ENCODE measurements around the gene EDC3. TPM values are rescaled to one million over a fixed set of nuclear protein-coding genes. Genes with fewer than 3 reads are reported as not detected.

The EDC3 gene
- total RNA-seq, 1 experiment from 2014 or later = 22.1 TPM

GRCh38 chr15:74589826-74590225 lies 106.0 kb downstream of the EDC3 start:
- H3K27me3 ChIP-seq = no peaks in the 10 kb centered on the region
- DNase-seq = no peak
- H3K36me3 ChIP-seq = peaks cover 14% of the 10 kb centered on the region
- no peaks in the 10 kb centered on the region for H3K9me3 ChIP-seq
- no peak overlapping the region for H3K4me3 ChIP-seq

DNA sequence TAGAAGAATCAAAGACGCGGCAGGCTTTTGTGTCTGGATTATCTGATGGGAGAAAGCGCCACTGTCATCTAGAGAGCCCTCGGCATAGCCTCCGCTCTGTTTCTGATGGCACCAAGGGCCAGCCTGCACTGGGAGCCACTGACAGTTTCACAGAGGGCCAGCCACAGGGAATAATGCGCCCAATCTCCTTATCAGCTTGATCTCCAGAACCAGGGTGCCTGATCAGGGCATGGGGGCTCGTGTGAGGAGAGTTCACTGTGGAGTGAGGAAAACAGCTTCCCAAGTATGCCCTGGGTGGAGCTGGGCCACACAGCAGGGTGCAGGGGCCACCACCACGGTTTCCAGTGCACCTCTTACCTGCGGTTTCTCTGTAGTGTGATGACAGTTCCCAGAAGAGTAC lies 110.0 kb downstream of the EDC3 start:
- DNase-seq = no peak
- no peaks in the 10 kb centered on the region for H3K27me3 ChIP-seq
- no peaks in the 10 kb centered on the region for H3K9me3 ChIP-seq
- peaks cover 17% of the 10 kb centered on the region for H3K36me3 ChIP-seq
- no peak overlapping the region for H3K4me3 ChIP-seq

DNA sequence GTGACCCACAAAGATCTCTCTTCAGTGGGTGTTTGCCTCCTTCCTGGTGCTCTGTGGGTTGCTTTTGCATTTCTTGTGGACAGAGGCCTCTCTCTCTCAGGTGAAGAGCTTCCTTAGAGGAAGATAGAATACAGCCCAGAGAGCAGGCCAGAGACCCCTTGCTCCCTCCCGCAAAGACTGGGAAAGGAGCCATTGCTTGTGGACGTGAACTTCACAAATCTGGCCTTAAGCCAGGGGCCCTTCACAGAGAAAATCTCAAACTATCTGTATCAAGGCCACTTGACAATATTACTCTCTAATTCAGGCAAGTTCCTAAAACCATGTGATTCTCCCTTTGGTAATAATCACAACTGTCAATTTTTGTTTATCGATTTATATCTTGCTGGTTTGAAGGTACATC lies 110.6 kb downstream of the EDC3 start:
- DNase-seq = no peak

GRCh38 chr15:74584779-74585178 lies 111.0 kb downstream of the EDC3 start:
- Histone ChIP-seq H3K4me3 (no peak overlapping the region), H3K9me3 (no peaks in the 10 kb centered on the region), H3K27me3 (no peaks in the 10 kb centered on the region), H3K36me3 (peaks cover 10% of the 10 kb centered on the region)
- DNase-seq = no peak

More for the DNA sequence above, 110.6 kb downstream of the EDC3 start:
- no peak overlapping the region for H3K4me3 ChIP-seq
- H3K36me3 ChIP-seq = peaks cover 14% of the 10 kb centered on the region
- no peaks in the 10 kb centered on the region for H3K9me3 ChIP-seq
- no peaks in the 10 kb centered on the region for H3K27me3 ChIP-seq

DNA sequence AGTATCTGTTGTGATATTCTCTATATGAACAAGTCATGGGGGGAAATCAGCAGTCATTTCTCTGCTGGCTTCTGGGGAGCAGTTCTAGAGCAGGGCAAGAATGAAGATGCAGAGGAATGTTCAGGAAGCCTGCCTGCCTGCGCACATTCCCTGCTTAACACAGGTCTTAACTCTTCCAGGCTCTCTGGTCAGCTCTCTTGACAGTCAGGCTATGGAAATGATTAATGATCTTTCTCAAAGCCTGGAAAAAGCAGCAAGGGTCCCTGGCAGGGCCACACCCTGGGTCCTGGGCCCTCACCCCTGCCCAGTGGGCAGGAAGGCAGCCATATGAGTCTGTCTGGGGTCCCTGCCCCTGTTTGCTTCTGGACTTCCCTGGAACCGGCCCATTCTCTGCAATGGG lies 111.6 kb downstream of the EDC3 start:
- no peak for DNase-seq
- no peak overlapping the region for H3K4me3 ChIP-seq
- H3K27me3 ChIP-seq = no peaks in the 10 kb centered on the region
- no peaks in the 10 kb centered on the region for H3K9me3 ChIP-seq
- H3K36me3 ChIP-seq = peaks cover 7% of the 10 kb centered on the region; the same call in 1 of the 2 replicates

Other genes starting within 250 kb of the EDC3 start
- 90.0 and 116 TPM in 2 replicates for gene UBL7, start 234.9 kb downstream of the EDC3 start, total RNA-seq (2014; rRNA removed; shearing (Covaris generic); ENCODE audit: low replicate concordance)
- 0.10 and 1.3 TPM in 2 replicates for gene ARID3B, start 154.8 kb downstream of the EDC3 start, total RNA-seq (2014; rRNA removed; shearing (Covaris generic); ENCODE audit: low replicate concordance)
- gene CLK3, start 80.2 kb downstream of the EDC3 start, total RNA-seq (2014; rRNA removed; shearing (Covaris generic); ENCODE audit: low replicate concordance) = 17.5 and 18.8 TPM in 2 replicates
- gene CYP1A1, start 29.5 kb upstream of the EDC3 start, total RNA-seq (2014; rRNA removed; shearing (Covaris generic); ENCODE audit: low replicate concordance) = 11.6 and 15.7 TPM in 2 replicates
- 0.23 TPM in 1 of 2 replicates, not detected in the other for gene CYP1A2, start 52.8 kb upstream of the EDC3 start, total RNA-seq (2014; rRNA removed; shearing (Covaris generic); ENCODE audit: low replicate concordance)
- gene CSK, start 86.1 kb upstream of the EDC3 start, total RNA-seq (2014; rRNA removed; shearing (Covaris generic); ENCODE audit: low replicate concordance) = 42.0 and 57.2 TPM in 2 replicates
- not detected in 2 replicates for gene LMAN1L, start 116.8 kb upstream of the EDC3 start, total RNA-seq (2014; rRNA removed; shearing (Covaris generic); ENCODE audit: low replicate concordance)
- gene CPLX3, start 130.6 kb upstream of the EDC3 start, total RNA-seq (2014; rRNA removed; shearing (Covaris generic); ENCODE audit: low replicate concordance) = not detected in 2 replicates
- gene ULK3, start 147.1 kb upstream of the EDC3 start, total RNA-seq (2014; rRNA removed; shearing (Covaris generic); ENCODE audit: low replicate concordance) = 14.5 and 19.5 TPM in 2 replicates
- 10.7 and 21.6 TPM in 2 replicates for gene SCAMP2, start 177.3 kb upstream of the EDC3 start, total RNA-seq (2014; rRNA removed; shearing (Covaris generic); ENCODE audit: low replicate concordance)
- gene MPI, start 194.0 kb upstream of the EDC3 start, total RNA-seq (2014; rRNA removed; shearing (Covaris generic); ENCODE audit: low replicate concordance) = 32.8 and 42.5 TPM in 2 replicates
- gene FAM219B, start 210.8 kb upstream of the EDC3 start, total RNA-seq (2014; rRNA removed; shearing (Covaris generic); ENCODE audit: low replicate concordance) = 22.6 and 65.2 TPM in 2 replicates
- 343 and 426 TPM in 2 replicates for gene COX5A, start 242.0 kb upstream of the EDC3 start, total RNA-seq (2014; rRNA removed; shearing (Covaris generic); ENCODE audit: low replicate concordance)

Measured in MG63 (cell line).